SK-N-DZ (cell line): ENCODE results near the gene SLC11A1.

Experiments
- DNase-seq: peaks from one replicate; pipeline ENCODE4 v3.0.0-alpha.2; 2015; ENCODE audit warnings: low spot score

The SLC11A1 gene

GRCh38 chr2:218366621-218367414, 15.3 kb upstream of the SLC11A1 start:
- DNase-seq, result no peak

- DNase-seq, result no peak
These were observed 14.5 kb upstream of the SLC11A1 start for GRCh38 chr2:218367415-218368149.

DNA sequence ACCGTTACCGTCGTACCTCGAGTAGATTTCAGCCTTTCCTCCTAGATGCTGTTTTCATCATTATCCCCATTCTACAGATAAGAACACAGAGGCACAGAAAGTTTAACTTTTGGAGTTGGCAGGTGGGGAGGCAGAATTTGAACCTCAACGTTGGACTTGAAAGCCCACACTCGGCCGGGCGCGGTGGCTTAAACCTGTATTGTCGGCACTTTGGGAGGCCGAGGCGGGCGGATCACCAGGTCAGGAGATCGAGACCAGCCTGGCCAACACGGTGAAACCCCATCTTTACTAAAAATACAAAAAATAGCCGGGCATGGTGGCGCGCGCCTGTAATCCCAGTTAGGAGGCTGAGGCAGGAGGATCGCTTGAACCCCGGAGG, 13.9 kb upstream of the SLC11A1 start:
- DNase-seq, result no peak

- no peak for DNase-seq
These were observed 13.4 kb upstream of the SLC11A1 start for GRCh38 chr2:218368621-218369153.

DNA sequence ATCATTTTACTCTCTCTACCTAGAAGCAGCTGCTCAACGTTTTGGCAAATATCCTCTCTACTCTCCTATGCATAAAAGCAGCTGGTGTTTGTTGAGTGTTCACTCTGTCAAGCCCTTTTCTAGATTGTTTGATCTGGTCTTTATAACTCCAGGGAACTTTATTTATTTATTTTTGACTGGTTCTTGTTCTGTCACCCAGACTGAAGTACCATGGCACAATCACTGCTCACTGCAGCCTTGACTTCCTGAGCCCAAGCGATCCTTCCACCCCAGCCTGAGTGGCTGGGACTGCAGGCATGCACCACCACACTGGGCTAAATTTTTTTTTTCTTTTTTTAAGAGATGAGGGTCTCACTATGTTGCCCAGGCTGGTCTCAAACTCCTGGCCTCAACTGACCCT, 12.7 kb upstream of the SLC11A1 start:
- no peak for DNase-seq

GRCh38 chr2:218370410-218371063, 11.5 kb upstream of the SLC11A1 start:
- no peak for DNase-seq

GRCh38 chr2:218371983-218372350, 10.1 kb upstream of the SLC11A1 start:
- no peak for DNase-seq

GRCh38 chr2:218374795-218375194, 7.3 kb upstream of the SLC11A1 start:
- no peak for DNase-seq

GRCh38 chr2:218375212-218375611, 6.9 kb upstream of the SLC11A1 start:
- no peak for DNase-seq

DNA sequence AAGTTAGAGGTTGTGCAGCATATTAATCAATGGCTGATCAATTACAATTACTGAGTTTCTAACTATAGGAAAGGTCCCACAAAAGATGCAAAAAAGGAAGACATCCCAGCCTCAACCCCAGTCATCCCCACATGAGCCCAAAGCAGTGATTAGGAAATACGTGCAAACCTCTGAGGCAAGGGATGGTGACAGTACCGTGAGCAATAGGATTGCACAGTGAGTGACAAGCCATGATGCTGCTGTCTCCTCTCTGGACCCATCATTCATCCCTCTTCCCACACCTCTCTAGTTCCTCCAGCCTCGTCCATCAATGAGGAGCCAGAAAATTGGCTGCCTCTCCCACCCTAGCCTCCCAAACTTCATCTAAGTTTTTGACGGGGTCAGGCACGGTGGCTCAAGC, 4.0 kb upstream of the SLC11A1 start:
- no peak for DNase-seq

- DNase-seq, result no peak
These were observed 712 bp downstream of the SLC11A1 start for GRCh38 chr2:218382785-218383184.

GRCh38 chr2:218383892-218384519, 1.9 kb downstream of the SLC11A1 start:
- no peak for DNase-seq

GRCh38 chr2:218384975-218385374, 2.9 kb downstream of the SLC11A1 start:
- DNase-seq, result no peak

GRCh38 chr2:218386505-218387368, 4.7 kb downstream of the SLC11A1 start:
- DNase-seq, result no peak

DNA sequence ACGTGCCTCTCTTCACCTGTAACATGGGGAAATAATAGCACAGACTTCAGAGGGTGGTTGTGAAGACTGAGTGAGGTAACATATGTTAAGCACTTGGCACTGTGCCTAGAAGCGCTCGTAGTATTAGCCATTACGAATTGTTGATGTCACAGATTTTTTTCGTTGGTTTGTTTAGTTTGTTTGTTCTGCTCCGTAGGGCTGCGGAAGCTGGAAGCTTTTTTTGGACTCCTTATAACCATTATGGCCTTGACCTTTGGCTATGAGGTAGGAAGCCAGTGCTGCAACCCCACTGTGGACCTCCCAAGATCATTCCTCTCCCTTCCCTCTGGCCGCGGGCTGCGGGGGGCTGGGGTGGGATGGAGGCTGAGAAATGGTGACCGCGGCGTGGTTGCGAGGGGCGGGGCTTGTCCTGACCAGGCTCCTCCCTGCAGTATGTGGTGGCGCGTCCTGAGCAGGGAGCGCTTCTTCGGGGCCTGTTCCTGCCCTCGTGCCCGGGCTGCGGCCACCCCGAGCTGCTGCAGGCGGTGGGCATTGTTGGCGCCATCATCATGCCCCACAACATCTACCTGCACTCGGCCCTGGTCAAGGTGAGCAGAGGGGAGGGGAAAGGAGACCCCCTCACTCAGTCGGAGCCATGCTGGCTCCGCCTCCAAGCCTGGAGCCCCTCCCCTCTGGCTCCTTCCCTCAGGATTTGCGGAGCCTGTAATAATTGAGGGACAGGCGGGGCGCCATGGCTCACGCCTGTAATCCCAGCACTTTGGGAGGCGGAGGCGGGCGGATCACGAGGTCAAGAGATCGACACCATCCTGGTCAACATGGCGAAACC, 5.5 kb downstream of the SLC11A1 start:
- DNase-seq, result no peak

DNA sequence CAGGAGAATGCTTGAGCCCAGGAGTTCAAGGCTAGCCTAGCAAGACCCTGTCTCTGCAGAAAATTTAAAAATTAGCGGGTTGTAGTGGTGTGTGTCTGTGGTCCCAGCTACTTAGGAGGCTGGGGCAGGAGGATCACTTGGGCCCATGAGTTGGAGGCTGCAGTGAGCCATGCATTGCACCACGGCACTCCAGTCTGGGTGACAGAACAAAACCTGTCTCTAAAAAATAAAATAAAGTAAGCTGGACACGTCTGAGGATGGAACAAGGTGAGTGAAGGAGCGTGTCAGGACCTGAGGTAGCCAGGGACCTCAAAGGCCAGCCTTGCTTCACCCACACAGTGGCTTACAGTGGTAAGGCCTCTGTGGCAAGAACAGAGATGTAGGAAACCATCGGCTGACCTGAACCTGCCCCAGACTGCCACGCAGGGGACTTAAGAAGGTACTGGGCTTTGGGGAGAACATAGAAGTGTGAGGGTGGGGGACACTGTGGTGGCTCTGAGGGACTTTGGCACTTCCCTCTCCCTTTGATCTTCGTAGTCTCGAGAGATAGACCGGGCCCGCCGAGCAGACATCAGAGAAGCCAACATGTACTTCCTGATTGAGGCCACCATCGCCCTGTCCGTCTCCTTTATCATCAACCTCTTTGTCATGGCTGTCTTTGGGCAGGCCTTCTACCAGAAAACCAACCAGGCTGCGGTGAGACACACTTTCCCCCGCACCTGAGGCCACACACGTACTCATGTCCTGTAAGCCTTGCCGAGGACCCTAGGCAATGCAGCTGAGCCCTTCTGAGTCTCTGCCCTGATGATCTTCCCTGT, 7.5 kb downstream of the SLC11A1 start:
- no peak for DNase-seq

- no peak for DNase-seq
These were observed 9.1 kb downstream of the SLC11A1 start for GRCh38 chr2:218391202-218391601.

GRCh38 chr2:218392459-218392858, 10.4 kb downstream of the SLC11A1 start:
- no peak for DNase-seq

- DNase-seq, result no peak
These were observed 10.9 kb downstream of the SLC11A1 start for GRCh38 chr2:218392891-218393462.
